CD4-positive, alpha-beta T cell treated with Interleukin-6 at 100 ng/mL for 8 hours (primary cell): ENCODE measurements around the gene PTPRF.

ENCODE experiments used
- DNase-seq: peaks from one replicate; pipeline ENCODE4 v3.0.0-alpha.2; 2020; ENCODE audit warnings: mixed read lengths, low spot score

The PTPRF gene

GRCh38 chr1:43608827-43609226, 78.1 kb downstream of the PTPRF start:
- no peak for DNase-seq

GRCh38 chr1:43610339-43610738, 79.7 kb downstream of the PTPRF start:
- DNase-seq, result no peak

- no peak for DNase-seq
Measured at GRCh38 chr1:43611950-43612349, 81.3 kb downstream of the PTPRF start.

- DNase-seq, result no peak
Measured at GRCh38 chr1:43612406-43612805, 81.7 kb downstream of the PTPRF start.

GRCh38 chr1:43613075-43613942, 82.6 kb downstream of the PTPRF start:
- no peak for DNase-seq

- DNase-seq, result no peak
Measured at GRCh38 chr1:43614211-43614610, 83.5 kb downstream of the PTPRF start.

- DNase-seq, result no peak
Measured at GRCh38 chr1:43614891-43615290, 84.2 kb downstream of the PTPRF start.

GRCh38 chr1:43616383-43616782, 85.7 kb downstream of the PTPRF start:
- DNase-seq, result no peak

- DNase-seq, result no peak
Measured at GRCh38 chr1:43617011-43617410, 86.3 kb downstream of the PTPRF start.

- DNase-seq, result no peak
Measured at GRCh38 chr1:43617668-43618067, 87.0 kb downstream of the PTPRF start.

- no peak for DNase-seq
Measured at GRCh38 chr1:43618521-43619313, 88.0 kb downstream of the PTPRF start.

GRCh38 chr1:43619314-43619790, 88.7 kb downstream of the PTPRF start:
- DNase-seq, result no peak

- DNase-seq, result no peak
Measured at GRCh38 chr1:43619996-43620920, 89.6 kb downstream of the PTPRF start.

GRCh38 chr1:43620956-43621355, 90.3 kb downstream of the PTPRF start:
- DNase-seq, result no peak

GRCh38 chr1:43621386-43621785, 90.7 kb downstream of the PTPRF start:
- no peak for DNase-seq

GRCh38 chr1:43621861-43622260, 91.2 kb downstream of the PTPRF start:
- DNase-seq, result no peak

- DNase-seq, result no peak
Measured at GRCh38 chr1:43622471-43622870, 91.8 kb downstream of the PTPRF start.

- DNase-seq, result no peak
Measured at GRCh38 chr1:43622901-43623780, 92.5 kb downstream of the PTPRF start.

- DNase-seq, result no peak
Measured at GRCh38 chr1:43625063-43625780, 94.5 kb downstream of the PTPRF start.

GRCh38 chr1:43632135-43632670, 101.5 kb downstream of the PTPRF start:
- no peak for DNase-seq
